PC-3 (cell line): ENCODE measurements around the gene SMIM1. TPM values are rescaled to one million over a fixed set of nuclear protein-coding genes. Genes with fewer than 3 reads are reported as not detected.

Experiments used
- ATAC-seq: fragments of 200-7000 bp; cut with Tn5 transposase; 2 replicates; pipeline ENCODE4 v1.9.1; 2020; ENCODE audit warnings: mild to moderate bottlenecking, moderate library complexity
- BruUV-seq: library from RNA; stranded (reverse); fragments of 400-500 nt; replicated peaks from 2 replicates; lab custom pipeline; 2021; lab: Mats Ljungman, UMichigan
- CTCF ChIA-PET: fragments of 300-600 bp; sonication (Branson Sonifier 250); formaldehyde crosslinking; loops from one replicate; lab custom pipeline; 2022; ENCODE audit warnings: antibody characterized with exemption; lab: Charles Lee
- POLR2A ChIA-PET: fragments of 300-600 bp; sonication (Branson Sonifier 250); formaldehyde crosslinking; loops from one replicate; lab custom pipeline; 2022; ENCODE audit warnings: antibody characterized with exemption; ENCODE audit not compliant: unreplicated experiment; lab: Charles Lee
- DNase-seq: peaks from one replicate; pipeline ENCODE4 v3.0.0-alpha.2; 2015
- H2AFZ ChIP-seq: fragments of 300-600 bp; sonication (generic); 2 replicates; pipeline ENCODE4 v1.6.0; 2016; ENCODE audit warnings: antibody characterized with exemption, low read length
- H3F3A ChIP-seq: fragments of 300-600 bp; sonication (generic); one replicate; pipeline ENCODE4 v1.6.0; 2017; ENCODE audit warnings: antibody characterized with exemption, low read length, control low read depth, mild to moderate bottlenecking; ENCODE audit not compliant: unreplicated experiment
- H3K27ac ChIP-seq: fragments of 300-600 bp; sonication (generic); 2 replicates; pipeline ENCODE4 v1.5.1; 2016; ENCODE audit warnings: mild to moderate bottlenecking, low read length
- H3K27me3 ChIP-seq: fragments of 300-600 bp; sonication (generic); 2 replicates; pipeline ENCODE4 v1.6.1; 2016; ENCODE audit warnings: low read length, mixed read lengths
- H3K36me3 ChIP-seq: fragments of 300-600 bp; sonication (generic); 2 replicates; pipeline ENCODE4 v1.6.1; 2016; ENCODE audit warnings: low read depth, mixed run types, low read length, mixed read lengths
- H3K4me1 ChIP-seq: fragments of 300-600 bp; sonication (generic); 2 replicates; pipeline ENCODE4 v1.5.1; 2016; ENCODE audit warnings: low read length; ENCODE audit not compliant: insufficient read depth
- H3K4me2 ChIP-seq: fragments of 300-600 bp; sonication (generic); 2 replicates; pipeline ENCODE4 v1.6.0; 2016; ENCODE audit warnings: low read length
- H3K4me3 ChIP-seq: fragments of 300-600 bp; sonication (generic); 2 replicates; pipeline ENCODE4 v1.5.1; 2016; ENCODE audit warnings: mild to moderate bottlenecking, low read length, mixed read lengths
- H3K79me2 ChIP-seq: fragments of 300-600 bp; sonication (generic); 2 replicates; pipeline ENCODE4 v1.6.1; 2017; ENCODE audit warnings: low read length, mixed read lengths
- H3K9ac ChIP-seq: fragments of 300-600 bp; sonication (generic); 2 replicates; pipeline ENCODE4 v1.6.0; 2016; ENCODE audit warnings: mild to moderate bottlenecking, low read length
- H3K9me2 ChIP-seq: fragments of 300-600 bp; sonication (generic); replicated peaks from 2 replicates; pipeline ENCODE4 v1.6.1; 2016; ENCODE audit warnings: mixed run types, low read length, mixed read lengths
- H3K9me3 ChIP-seq: fragments of 300-600 bp; sonication (generic); 2 replicates; pipeline ENCODE4 v1.6.1; 2016; ENCODE audit warnings: low read length, mixed read lengths
- H4K20me1 ChIP-seq: fragments of 300-600 bp; sonication (generic); 2 replicates; pipeline ENCODE4 v1.6.1; 2016; ENCODE audit warnings: low read length, mixed read lengths
- CTCF ChIP-seq: fragments of 300-600 bp; sonication (generic); conservative IDR thresholded peaks from 2 replicates; pipeline ENCODE4 v1.5.1; 2017; ENCODE audit warnings: antibody characterized with exemption, low read depth, mild to moderate bottlenecking, low read length
- EZH2 ChIP-seq: fragments of 300-600 bp; sonication (generic); IDR thresholded peaks from one replicate; pipeline ENCODE4 v1.6.1; 2017; ENCODE audit warnings: antibody characterized with exemption, mild to moderate bottlenecking, low read length; ENCODE audit not compliant: unreplicated experiment
- EZH2phosphoT487 ChIP-seq: fragments of 300-600 bp; sonication (generic); IDR thresholded peaks from 2 replicates; pipeline ENCODE4 v1.6.1; 2018; ENCODE audit warnings: mild to moderate bottlenecking, antibody characterized with exemption, low read length, borderline replicate concordance
- intact Hi-C: fragments of 100-400 bp; cut with micrococcal nuclease; formaldehyde crosslinking; loops from 2 replicates; pipeline ENCODE4 v1.9.0; 2023
- total RNA-seq: library from RNA; depleted of rRNA; stranded (reverse); fragments of >200 nt; gene quantifications from 2 replicates; pipeline ENCODE4 v1.2.3, GENCODE V29; 2014

SMIM1 gene
- total RNA-seq, 1 experiment from 2014 or later: 10.8 TPM

DNA sequence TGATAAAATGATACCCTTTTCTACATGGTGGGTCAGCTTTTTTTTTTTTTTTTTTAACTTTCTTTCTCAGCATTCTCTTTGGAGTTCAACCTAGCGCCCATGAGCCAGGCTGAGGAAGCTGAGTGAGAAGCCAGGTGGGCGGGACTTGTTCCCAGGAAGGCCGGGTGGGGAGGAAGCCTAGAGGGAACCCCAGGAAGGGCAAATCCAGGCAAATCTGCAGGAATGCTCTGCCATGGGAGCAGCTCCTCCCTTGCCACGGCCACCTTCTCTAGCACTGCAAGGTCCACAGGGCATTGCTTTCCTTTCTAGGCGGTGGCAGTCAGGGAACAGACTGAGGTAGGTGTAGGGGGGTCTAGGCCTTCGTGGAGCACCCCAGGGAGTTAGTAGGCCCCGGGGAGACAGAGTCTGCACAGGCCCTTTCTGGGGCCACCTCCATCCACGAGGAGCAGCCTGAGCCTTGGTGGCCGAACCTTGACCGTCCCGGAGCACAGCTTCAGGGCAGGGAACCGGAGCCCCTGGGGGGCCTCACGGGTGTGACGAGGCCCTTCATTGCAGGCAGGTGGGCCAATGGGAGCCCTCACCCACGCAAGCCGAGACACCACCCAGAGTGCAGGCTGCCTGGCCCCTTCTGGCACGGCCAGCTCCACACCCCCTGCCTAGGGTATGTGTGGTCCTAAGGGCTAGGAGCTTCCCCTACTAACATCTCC is 38.5 kb upstream of the SMIM1 start:
- ATAC-seq: no peak
- Histone ChIP-seq H3K9me3 (no peaks in the 10 kb centered on the region), H3K27me3 (no peaks in the 10 kb centered on the region), H3K4me3 (no peak overlapping the region), H3K4me2 (no peak overlapping the region), H3K27ac (no peak overlapping the region), H4K20me1 (no peaks in the 10 kb centered on the region), H3K9me2 (no peaks in the 10 kb centered on the region), H3K9ac (no peak overlapping the region), H3K79me2 (no peaks in the 10 kb centered on the region), H3K36me3 (peaks cover 22% of the 10 kb centered on the region), H3F3A (no peaks in the 10 kb centered on the region), H3K4me1 (no peaks in the 10 kb centered on the region), H2AFZ (no peak overlapping the region)
- no peak for DNase-seq
- TF ChIP-seq EZH2phosphoT487 (no peak), CTCF (no peak), EZH2 (no peak)
- no TSS peak for BruUV-seq
- intact Hi-C loops: no loop called here
- POLR2A ChIA-PET: no interaction called here
- CTCF ChIA-PET: no interaction called here

- H3K4me1 ChIP-seq: no peaks in the 10 kb centered on the region
- no peak overlapping the region for H3K4me2 ChIP-seq
- H3K79me2 ChIP-seq: no peaks in the 10 kb centered on the region
- CTCF ChIA-PET: no interaction called here
- BruUV-seq: no TSS peak
- DNase-seq: no peak
- H3K9me3 ChIP-seq: no peaks in the 10 kb centered on the region
- no peak overlapping the region for H2AFZ ChIP-seq
- no peak overlapping the region for H3K9ac ChIP-seq
- H3K9me2 ChIP-seq: no peaks in the 10 kb centered on the region
- H3K27ac ChIP-seq: no peak overlapping the region
- no peaks in the 10 kb centered on the region for H3K27me3 ChIP-seq
- POLR2A ChIA-PET: no interaction called here
- no peaks in the 10 kb centered on the region for H3F3A ChIP-seq
- no peaks in the 10 kb centered on the region for H4K20me1 ChIP-seq
- no peak for ATAC-seq
- no peak overlapping the region for H3K4me3 ChIP-seq
- intact Hi-C loops: no loop called here
- H3K36me3 ChIP-seq: peaks cover 23% of the 10 kb centered on the region
- no peak for TF ChIP-seq EZH2phosphoT487
- no peak for TF ChIP-seq CTCF
- TF ChIP-seq EZH2: no peak
These were observed 37.9 kb upstream of the SMIM1 start for GRCh38 chr1:3734602-3735001.

- Histone ChIP-seq H3K27me3 (no peaks in the 10 kb centered on the region), H3F3A (no peaks in the 10 kb centered on the region), H3K9ac (no peak overlapping the region), H3K4me3 (no peak overlapping the region), H3K79me2 (no peaks in the 10 kb centered on the region), H3K9me3 (no peaks in the 10 kb centered on the region), H3K4me2 (no peak overlapping the region), H3K27ac (no peak overlapping the region), H3K4me1 (no peaks in the 10 kb centered on the region), H3K9me2 (no peaks in the 10 kb centered on the region), H3K36me3 (peaks cover 28% of the 10 kb centered on the region), H4K20me1 (no peaks in the 10 kb centered on the region), H2AFZ (no peak overlapping the region)
- no peak for ATAC-seq
- DNase-seq: no peak
- no TSS peak for BruUV-seq
- intact Hi-C loops: no loop called here
- ChIA-PET CTCF (no interaction called here), POLR2A (no interaction called here)
- TF ChIP-seq CTCF (no peak), EZH2phosphoT487 (no peak), EZH2 (no peak)
These were observed 37.4 kb upstream of the SMIM1 start for GRCh38 chr1:3735027-3735681.
